MM.1S (cell line): ENCODE measurements around the gene IL15.

Experiments used
- CTCF ChIP-seq: fragments of 300-600 bp; sonication (generic); IDR thresholded peaks from 2 replicates; pipeline ENCODE4 v1.5.1; 2016; ENCODE audit warnings: antibody characterized with exemption, low read length, mixed read lengths
- EZH2 ChIP-seq: fragments of 300-600 bp; sonication (generic); optimal IDR thresholded peaks from 2 replicates; pipeline ENCODE3; 2017; ENCODE audit warnings: low read depth, mild to moderate bottlenecking, antibody characterized with exemption, low read length, mixed read lengths
- EZH2phosphoT487 ChIP-seq: fragments of 300-600 bp; sonication (generic); IDR thresholded peaks from 2 replicates; pipeline ENCODE4 v1.6.1; 2018; ENCODE audit warnings: antibody characterized with exemption, low read length

- no peak for TF ChIP-seq CTCF
- no peak for TF ChIP-seq EZH2phosphoT487
- TF ChIP-seq EZH2 = no peak
Measured at GRCh38 chr4:141637565-141637964, 1.2 kb downstream of the IL15 start.
